Measurements from ENCODE around the gene ARNT2. TPM values are rescaled to one million over a fixed set of nuclear protein-coding genes. Genes with fewer than 3 reads are reported as not detected.

Gene ARNT2
- total RNA-seq, 1 donor from 2014 or later: 8.1 TPM

- TF ChIP-seq POLR2AphosphoS5 (IDR thresholded peaks at IDR 0.05; ENCODE audit: insufficient read depth in 1 of 2, low read depth in 1 of 2) (no peak), CTCF (IDR thresholded peaks at IDR 0.05) (no peak), POLR2A (IDR thresholded peaks at IDR 0.05) (no peak)
- Histone ChIP-seq H3K9me3 (no peaks in the 10 kb centered on the region), H3K4me1 (peaks cover 6% of the 10 kb centered on the region), H3K27ac (no peak overlapping the region), H3K27me3 (no peaks in the 10 kb centered on the region), H3K4me3 (no peak overlapping the region), H3K36me3 (no peaks in the 10 kb centered on the region)
- no peak for DNase-seq (ENCODE audit: extremely low spot score in 2 of 2)
- intact Hi-C loops (cut with DNase I): no loop called here
Observed at GRCh38 chr15:80399508-80399907, 4.7 kb upstream of the ARNT2 start.

- H3K36me3 ChIP-seq: no peaks in the 10 kb centered on the region
- no peak overlapping the region for H3K4me3 ChIP-seq
- TF ChIP-seq POLR2A (IDR thresholded peaks at IDR 0.05): no peak
- no peak for TF ChIP-seq POLR2AphosphoS5 (IDR thresholded peaks at IDR 0.05; ENCODE audit: insufficient read depth in 1 of 2, low read depth in 1 of 2)
- no peak for TF ChIP-seq CTCF (IDR thresholded peaks at IDR 0.05)
- intact Hi-C loops (cut with DNase I): no loop called here
- H3K27ac ChIP-seq: peak overlapping the region; percentile 33
- DNase-seq (ENCODE audit: extremely low spot score in 2 of 2): no peak
- H3K4me1 ChIP-seq: peaks cover 13% of the 10 kb centered on the region
- no peaks in the 10 kb centered on the region for H3K9me3 ChIP-seq
- no peaks in the 10 kb centered on the region for H3K27me3 ChIP-seq
Observed at GRCh38 chr15:80401456-80401855, 2.7 kb upstream of the ARNT2 start.

- no peaks in the 10 kb centered on the region for H3K9me3 ChIP-seq
- H3K27ac ChIP-seq: peak overlapping the region; percentile 33
- no peak for DNase-seq (ENCODE audit: extremely low spot score in 2 of 2)
- H3K27me3 ChIP-seq: no peaks in the 10 kb centered on the region
- H3K36me3 ChIP-seq: no peaks in the 10 kb centered on the region
- no peak for TF ChIP-seq CTCF (IDR thresholded peaks at IDR 0.05)
- peak in 1 of 2 donors; percentile 12 for TF ChIP-seq POLR2AphosphoS5 (IDR thresholded peaks at IDR 0.05; ENCODE audit: insufficient read depth in 1 of 2, low read depth in 1 of 2)
- intact Hi-C loops (cut with DNase I): no loop called here
- peaks cover 13% of the 10 kb centered on the region for H3K4me1 ChIP-seq
- H3K4me3 ChIP-seq: no peak overlapping the region
Observed at GRCh38 chr15:80402339-80402738, 1.8 kb upstream of the ARNT2 start.

DNA sequence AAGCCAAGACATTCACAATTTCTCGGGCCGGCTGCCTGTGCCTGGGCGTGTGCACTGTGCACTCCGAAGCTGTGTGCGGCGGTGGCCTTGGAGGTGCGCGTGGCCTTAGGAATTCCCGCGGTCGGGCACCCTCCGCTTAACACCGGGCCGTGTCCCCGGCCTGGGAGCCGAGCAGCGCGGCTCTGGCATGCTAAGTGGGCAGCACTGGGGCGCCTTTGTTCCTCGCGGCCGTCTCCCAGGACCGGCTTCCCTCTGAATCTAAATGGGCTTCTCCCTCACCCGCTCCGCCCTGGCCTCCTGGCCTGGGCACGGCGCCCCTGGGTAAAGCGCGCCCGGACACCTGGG is 498 bp upstream of the ARNT2 start:
- TF ChIP-seq CTCF (IDR thresholded peaks at IDR 0.05) (no peak), POLR2A (IDR thresholded peaks at IDR 0.05) (no peak), POLR2AphosphoS5 (IDR thresholded peaks at IDR 0.05; ENCODE audit: insufficient read depth in 1 of 2, low read depth in 1 of 2) (no peak)
- H3K9me3 ChIP-seq: no peaks in the 10 kb centered on the region
- DNase-seq (ENCODE audit: extremely low spot score in 2 of 2): no peak
- H3K4me3 ChIP-seq: peak overlapping the region; percentile 50 to 65
- H3K27me3 ChIP-seq: no peaks in the 10 kb centered on the region
- peaks cover 13% of the 10 kb centered on the region for H3K4me1 ChIP-seq
- H3K36me3 ChIP-seq: no peaks in the 10 kb centered on the region
- peak overlapping the region; percentile 45 for H3K27ac ChIP-seq
- intact Hi-C loops (cut with DNase I): no loop called here

DNA sequence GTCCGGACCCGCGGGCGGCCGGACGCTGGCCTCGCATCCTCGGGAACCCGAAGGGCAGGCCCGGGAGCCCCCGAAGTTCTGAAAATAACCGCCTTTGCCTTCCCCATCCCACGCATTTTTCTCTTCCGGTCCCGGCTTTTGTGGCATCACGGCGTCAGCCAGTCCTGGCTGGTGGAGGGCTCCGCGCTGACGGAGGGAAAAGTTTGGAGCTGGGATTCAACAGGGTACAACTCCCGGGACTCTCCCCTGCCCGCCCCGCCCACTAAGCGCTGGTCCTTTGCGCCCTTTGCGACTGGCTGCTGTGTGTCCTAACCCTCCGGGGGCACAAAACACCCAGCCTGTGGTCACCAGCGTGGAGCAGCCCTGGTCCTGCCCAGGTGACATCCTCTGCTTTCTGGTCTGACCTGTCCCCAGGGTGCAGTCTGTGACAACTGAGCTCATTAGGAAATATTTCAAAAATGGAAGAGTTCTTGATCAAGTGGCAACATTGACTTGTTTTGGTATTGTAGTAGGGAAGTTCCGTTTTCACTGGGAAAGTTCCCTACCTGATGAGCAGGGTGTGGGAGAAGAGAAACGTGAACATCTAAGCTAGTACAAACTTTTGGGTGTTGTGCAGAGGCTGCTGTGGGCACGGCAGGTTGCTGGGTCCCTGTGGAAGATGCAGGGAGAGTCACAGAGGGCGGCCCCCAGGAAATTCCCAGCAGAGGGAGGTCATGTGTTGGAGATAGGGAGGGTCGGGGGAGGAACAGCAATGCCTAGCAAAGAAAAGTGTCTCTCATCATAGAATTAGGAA is 775 bp downstream of the ARNT2 start:
- no peak for DNase-seq (ENCODE audit: extremely low spot score in 2 of 2)
- no peaks in the 10 kb centered on the region for H3K27me3 ChIP-seq
- H3K4me1 ChIP-seq: peaks cover 13% of the 10 kb centered on the region
- no peaks in the 10 kb centered on the region for H3K36me3 ChIP-seq
- H3K4me3 ChIP-seq: peak overlapping the region; percentile 50 to 65
- intact Hi-C loops (cut with DNase I): no loop called here
- H3K9me3 ChIP-seq: no peaks in the 10 kb centered on the region
- H3K27ac ChIP-seq: peak overlapping the region; percentile 48
- no peak for TF ChIP-seq POLR2AphosphoS5 (IDR thresholded peaks at IDR 0.05; ENCODE audit: insufficient read depth in 1 of 2, low read depth in 1 of 2)
- no peak for TF ChIP-seq CTCF (IDR thresholded peaks at IDR 0.05)
- no peak for TF ChIP-seq POLR2A (IDR thresholded peaks at IDR 0.05)

All from vagina (tissue), 2 donors.